GM20000 (cell line): Measurements from ENCODE around the gene CUBN.

Experiments
- DNase-seq: peaks from one replicate; pipeline ENCODE4 v3.0.0; 2012; ENCODE audit warnings: low spot score
- TF ChIP-seq, protein P1 (sequence below): IDR thresholded peaks from 2 replicates; pipeline ENCODE4 v1.5.1; 2012; ENCODE audit warnings: mild to moderate bottlenecking, control low read depth; ENCODE audit errors: extremely low read depth, missing control alignments

Gene CUBN

DNA sequence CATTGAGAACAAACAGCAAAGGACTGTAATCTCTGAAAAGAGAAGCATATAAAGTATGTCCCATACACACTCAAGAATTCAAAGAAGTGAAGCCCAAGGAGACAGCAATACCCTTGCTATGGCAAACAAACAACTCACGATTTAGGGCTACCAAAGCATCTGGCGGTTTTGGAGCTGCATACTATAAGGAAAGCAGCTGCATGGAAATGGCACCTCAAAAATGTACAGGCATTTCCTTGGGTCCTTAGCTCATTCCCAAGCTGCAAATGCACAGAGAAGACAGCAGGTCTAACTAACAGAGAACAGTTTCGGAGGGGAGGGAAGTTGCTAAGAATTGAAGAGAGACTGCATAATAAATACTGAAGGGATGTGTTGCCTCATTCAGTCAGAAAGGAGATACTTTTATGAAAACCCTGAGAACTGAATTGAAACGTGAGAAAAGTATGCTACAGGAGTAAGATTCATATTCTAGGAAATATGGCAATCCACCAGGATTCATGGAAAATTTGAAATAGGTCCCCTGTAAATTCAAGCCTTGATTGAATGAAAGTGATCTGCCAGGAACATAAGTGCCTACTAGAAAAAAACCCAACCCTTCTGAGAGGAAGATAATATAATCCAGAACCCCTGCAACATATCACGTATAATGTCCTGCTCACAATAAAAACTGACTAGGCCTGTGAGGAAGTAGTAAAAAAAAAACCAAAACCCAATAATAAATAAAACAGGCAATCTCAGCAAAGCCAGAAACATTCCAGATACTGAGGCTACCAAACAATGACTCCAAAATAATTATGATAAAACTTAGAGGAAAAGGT, 36.4 kb downstream of the CUBN start:
- no peak for DNase-seq
- TF ChIP-seq, protein P1, sequence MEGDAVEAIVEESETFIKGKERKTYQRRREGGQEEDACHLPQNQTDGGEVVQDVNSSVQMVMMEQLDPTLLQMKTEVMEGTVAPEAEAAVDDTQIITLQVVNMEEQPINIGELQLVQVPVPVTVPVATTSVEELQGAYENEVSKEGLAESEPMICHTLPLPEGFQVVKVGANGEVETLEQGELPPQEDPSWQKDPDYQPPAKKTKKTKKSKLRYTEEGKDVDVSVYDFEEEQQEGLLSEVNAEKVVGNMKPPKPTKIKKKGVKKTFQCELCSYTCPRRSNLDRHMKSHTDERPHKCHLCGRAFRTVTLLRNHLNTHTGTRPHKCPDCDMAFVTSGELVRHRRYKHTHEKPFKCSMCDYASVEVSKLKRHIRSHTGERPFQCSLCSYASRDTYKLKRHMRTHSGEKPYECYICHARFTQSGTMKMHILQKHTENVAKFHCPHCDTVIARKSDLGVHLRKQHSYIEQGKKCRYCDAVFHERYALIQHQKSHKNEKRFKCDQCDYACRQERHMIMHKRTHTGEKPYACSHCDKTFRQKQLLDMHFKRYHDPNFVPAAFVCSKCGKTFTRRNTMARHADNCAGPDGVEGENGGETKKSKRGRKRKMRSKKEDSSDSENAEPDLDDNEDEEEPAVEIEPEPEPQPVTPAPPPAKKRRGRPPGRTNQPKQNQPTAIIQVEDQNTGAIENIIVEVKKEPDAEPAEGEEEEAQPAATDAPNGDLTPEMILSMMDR, result no peak

DNA sequence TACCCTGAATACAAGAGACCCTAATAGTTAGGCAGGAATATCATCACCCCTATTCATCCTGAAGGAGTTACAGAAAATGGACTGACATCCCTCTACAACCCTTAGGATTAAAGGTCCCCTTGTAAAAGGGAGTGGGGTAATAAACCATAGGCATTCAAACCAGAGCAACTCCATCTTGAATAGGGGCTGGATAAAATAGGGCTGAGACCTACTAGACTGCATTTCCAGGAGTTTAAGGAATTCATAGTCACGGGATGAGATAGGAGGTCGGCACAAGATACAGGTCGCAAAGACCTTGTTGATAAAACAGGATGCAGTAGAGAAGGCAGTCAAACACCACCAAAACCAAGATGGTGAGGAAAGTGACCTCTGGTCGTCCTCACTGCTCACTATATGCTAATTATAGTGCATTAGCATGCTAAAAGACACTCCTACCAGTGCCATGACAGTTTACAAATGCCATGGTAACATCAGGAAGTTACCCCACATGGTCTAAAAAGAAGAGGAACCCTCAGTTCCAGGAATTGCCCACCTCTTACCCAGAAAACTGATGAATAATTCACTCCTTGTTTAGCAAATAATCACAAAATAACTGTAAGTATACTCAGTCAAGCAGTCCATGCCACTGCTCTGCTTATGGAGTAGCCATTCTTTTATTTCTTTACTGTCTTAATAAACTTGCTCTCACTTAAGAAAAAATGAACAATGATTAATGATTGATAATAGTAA, 37.2 kb downstream of the CUBN start:
- DNase-seq, result no peak
- TF ChIP-seq, protein P1, result no peak

DNA sequence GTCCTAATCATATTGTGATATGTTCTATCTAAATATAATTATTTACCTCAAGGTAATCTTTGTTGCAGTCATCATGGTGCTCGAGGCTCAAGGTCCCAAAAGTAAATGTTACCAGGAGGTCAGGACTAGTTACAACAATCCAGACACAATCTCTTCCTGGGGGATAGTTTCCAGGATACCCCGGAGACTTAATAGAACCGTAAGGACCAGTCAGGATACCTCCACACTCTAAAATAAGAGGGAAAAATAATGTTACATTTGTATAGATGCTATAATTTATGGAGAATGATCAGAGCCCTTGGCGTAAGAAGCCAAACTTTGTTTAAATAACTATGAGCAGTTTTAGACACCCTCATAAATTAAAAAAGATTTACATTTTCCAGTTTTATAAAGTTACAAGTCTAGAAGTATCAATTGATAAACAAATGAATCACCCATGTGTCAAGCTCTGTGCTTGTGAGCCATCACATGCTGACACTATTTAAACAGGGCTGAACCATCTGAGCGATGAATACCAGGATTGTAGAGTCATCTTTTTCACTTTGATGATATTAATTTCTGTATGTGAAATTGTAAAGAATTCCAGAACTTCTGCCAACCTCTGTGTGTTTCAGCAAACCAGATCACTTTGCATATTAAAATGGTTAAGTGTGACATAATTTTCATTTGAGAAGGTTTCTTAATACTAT, 41.3 kb downstream of the CUBN start:
- DNase-seq, result no peak

DNA sequence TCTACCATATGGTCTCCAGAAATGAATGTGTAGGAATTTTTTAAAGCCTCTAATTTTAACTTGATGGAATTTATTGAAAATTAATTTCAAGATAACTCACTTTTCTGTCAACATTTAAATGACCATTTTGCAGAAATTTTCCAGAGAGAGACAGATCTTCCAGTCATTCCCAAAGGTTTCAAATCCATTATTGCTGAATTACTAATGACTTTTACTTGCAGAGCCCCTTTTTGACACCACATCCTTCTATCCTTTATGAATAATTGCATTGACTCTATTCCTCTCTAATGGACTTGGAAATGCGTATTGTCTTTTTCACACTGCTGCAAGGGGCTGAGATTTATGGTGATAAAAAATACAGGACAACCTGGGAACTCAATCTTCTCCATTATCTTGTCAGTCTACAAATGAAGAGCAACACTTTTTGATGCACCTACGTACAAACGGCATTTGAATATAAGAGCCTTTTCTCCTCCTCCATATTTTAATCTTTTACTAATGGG, 42.7 kb downstream of the CUBN start:
- TF ChIP-seq, protein P1, result no peak

More for the DNA sequence above, 41.3 kb downstream of the CUBN start:
- TF ChIP-seq, protein P1, result no peak

DNA sequence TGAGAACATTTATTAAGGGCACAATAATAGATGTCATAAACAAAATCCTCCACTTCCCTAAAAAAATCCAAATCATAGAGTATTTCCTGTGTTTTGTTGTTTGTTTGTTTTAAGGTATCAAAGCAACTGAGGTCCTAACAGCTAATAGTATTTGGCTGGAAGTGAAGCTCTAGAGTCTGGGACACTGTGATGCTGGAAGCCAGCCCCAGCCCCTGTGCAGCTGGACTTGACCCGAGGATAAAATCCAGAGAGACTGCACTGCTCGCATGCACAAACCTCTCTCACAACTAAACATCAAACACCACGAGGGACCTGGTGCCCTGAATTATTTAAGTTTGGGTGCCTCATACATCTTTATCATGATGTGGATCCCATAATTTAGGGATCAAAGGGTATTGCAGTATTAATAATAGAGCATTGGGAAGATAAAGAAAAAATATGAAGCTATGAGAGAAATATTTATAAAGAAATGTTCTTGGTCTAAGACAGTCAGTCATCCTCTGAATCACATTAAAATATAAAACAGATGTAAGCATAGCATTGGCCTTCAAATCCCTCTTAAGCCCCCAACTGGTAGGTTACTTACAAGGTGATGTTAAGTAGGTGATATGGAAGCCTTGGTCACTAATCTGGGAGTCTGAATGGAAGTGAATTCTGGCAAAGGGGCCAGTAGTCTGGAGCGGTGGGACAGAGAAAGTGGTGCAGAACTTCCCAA, 44.4 kb downstream of the CUBN start:
- TF ChIP-seq, protein P1, result no peak
- no peak for DNase-seq

More for the DNA sequence above, 42.7 kb downstream of the CUBN start:
- no peak for DNase-seq

DNA sequence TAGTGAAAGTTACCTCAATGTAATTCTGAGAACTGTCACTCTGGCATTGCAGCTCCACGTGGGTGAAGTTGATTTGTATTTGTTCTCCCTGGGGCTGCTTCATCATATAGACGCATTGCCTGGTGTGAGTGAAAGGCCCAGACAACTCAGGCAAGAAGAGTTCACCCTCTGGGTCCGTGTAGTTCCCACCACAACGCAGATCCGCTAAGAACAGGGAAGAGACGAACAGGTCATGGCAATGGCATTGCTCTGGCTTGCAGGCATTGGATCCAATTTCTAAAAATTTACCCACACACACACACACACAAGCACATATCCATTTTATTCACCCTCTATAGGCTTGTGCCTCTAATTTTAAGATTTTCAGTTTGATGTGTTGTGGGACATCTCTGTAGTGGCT, 45.4 kb downstream of the CUBN start:
- DNase-seq, result no peak

More for the DNA sequence above, 45.4 kb downstream of the CUBN start:
- TF ChIP-seq, protein P1, result no peak
